Activated naive CD4-positive, alpha-beta T cell (primary cell): ENCODE measurements around the gene YAF2.

Source experiments
- DNase-seq, 4 experiments: peaks; one replicate each; lab custom pipeline; 2025; lab: John Stamatoyannopoulos, UW

The YAF2 gene

GRCh38 chr12:42144408-42145196, 93.4 kb downstream of the YAF2 start, which contains the start of gene GXYLT1:
Gene GXYLT1, minus strand, starts transcription at chr12:42144874. Its CDS starts 228 bp downstream, at chr12:42144646.
- peak; percentile 30 to 74 (median 63) for DNase-seq

- no peak for DNase-seq
Observed at GRCh38 chr12:42144158-42144407, 94.0 kb downstream of the YAF2 start.

- DNase-seq, result no peak
Observed at GRCh38 chr12:42143452-42144157, 94.4 kb downstream of the YAF2 start.

- no peak for DNase-seq
Observed at GRCh38 chr12:42141981-42142606, 96.0 kb downstream of the YAF2 start.

- DNase-seq, result no peak
Observed at GRCh38 chr12:42140901-42141300, 97.1 kb downstream of the YAF2 start.

- DNase-seq, result no peak
Observed at GRCh38 chr12:42135259-42135814, 102.7 kb downstream of the YAF2 start.

GRCh38 chr12:42130672-42131402, 107.2 kb downstream of the YAF2 start:
- DNase-seq, result no peak

GRCh38 chr12:42129595-42130204, 108.3 kb downstream of the YAF2 start:
- DNase-seq, result no peak

GRCh38 chr12:42128888-42129287, 109.2 kb downstream of the YAF2 start:
- no peak for DNase-seq

- no peak for DNase-seq
Observed at GRCh38 chr12:42128327-42128726, 109.7 kb downstream of the YAF2 start.

- no peak for DNase-seq
Observed at GRCh38 chr12:42126963-42127362, 111.1 kb downstream of the YAF2 start.

- DNase-seq, result no peak
Observed at GRCh38 chr12:42125388-42125767, 112.7 kb downstream of the YAF2 start.

GRCh38 chr12:42124764-42125387, 113.2 kb downstream of the YAF2 start:
- no peak for DNase-seq

GRCh38 chr12:42119085-42119633, 118.9 kb downstream of the YAF2 start:
- no peak for DNase-seq

- DNase-seq, result no peak
Observed at GRCh38 chr12:42118136-42118879, 119.7 kb downstream of the YAF2 start.

GRCh38 chr12:42109031-42109430, 129.0 kb downstream of the YAF2 start:
- DNase-seq, result no peak
